Thymus (tissue), 11 donors: Measurements from ENCODE around the gene RPL6. TPM values are rescaled to one million over a fixed set of nuclear protein-coding genes. Genes with fewer than 3 reads are reported as not detected.

Experiments
- DNase-seq, 9 donors: peaks; one replicate each; pipeline ENCODE4 v3.0.0-alpha.2; 2013; ENCODE audit warnings: low spot score in 9 of 9, low read depth in 6 of 9, missing footprints in 1 of 9
- H3K27ac ChIP-seq, 2 donors: one replicate each; pipeline ENCODE4 v1.5.1; 2013; ENCODE audit warnings: control low read depth in 1 of 2, low read depth in 1 of 2, low read length in 1 of 2, mild to moderate bottlenecking in 1 of 2, moderate library complexity in 1 of 2
- H3K27me3 ChIP-seq, 2 donors: one replicate each; pipeline ENCODE4 v1.5.1; 2013; ENCODE audit warnings: low read length in 1 of 2; ENCODE audit not compliant: control insufficient read depth in 2 of 2, insufficient read depth in 1 of 2
- H3K36me3 ChIP-seq, 2 donors: one replicate each; pipeline ENCODE4 v1.5.1; 2013; ENCODE audit warnings: low read length in 1 of 2, mild to moderate bottlenecking in 1 of 2, moderate library complexity in 1 of 2; ENCODE audit not compliant: control insufficient read depth in 2 of 2, insufficient read depth in 2 of 2
- H3K4me1 ChIP-seq, 2 donors: one replicate each; pipeline ENCODE4 v1.5.1; 2013; ENCODE audit warnings: low read length in 2 of 2; ENCODE audit not compliant: control insufficient read depth in 2 of 2, insufficient read depth in 2 of 2
- H3K4me3 ChIP-seq, 2 donors: one replicate each; pipeline ENCODE4 v1.5.1; 2013; ENCODE audit warnings: low read length in 2 of 2, control low read depth in 1 of 2, mild to moderate bottlenecking in 1 of 2
- H3K9me3 ChIP-seq, 2 donors: one replicate each; pipeline ENCODE4 v1.5.1; 2013; ENCODE audit warnings: low read length in 1 of 2, mild to moderate bottlenecking in 1 of 2; ENCODE audit not compliant: control insufficient read depth in 2 of 2, insufficient read depth in 1 of 2
- WGBS: extraction: QIAGEN DNeasy Blood & Tissue Kit; methylation state at CpG from one replicate; pipeline ENCODE4 v1.1.7; 2013; 5-methylcytosine and 5-hydroxymethylcytosine counted together
- polyA plus RNA-seq: library from polyadenylated mRNA; stranded (reverse); fragments of 200-250 nt; gene quantifications from one replicate; pipeline ENCODE4 v1.2.3, GENCODE V29; 2013
- total RNA-seq: library from RNA; stranded (reverse); fragments of 120-200 nt; gene quantifications from one replicate; pipeline ENCODE4 v1.2.4, GENCODE V29; 2013
- donor health status: healthy.

Gene RPL6
- total and polyA plus RNA-seq, 2 donors, result 2,335 to 3,437 TPM

DNA sequence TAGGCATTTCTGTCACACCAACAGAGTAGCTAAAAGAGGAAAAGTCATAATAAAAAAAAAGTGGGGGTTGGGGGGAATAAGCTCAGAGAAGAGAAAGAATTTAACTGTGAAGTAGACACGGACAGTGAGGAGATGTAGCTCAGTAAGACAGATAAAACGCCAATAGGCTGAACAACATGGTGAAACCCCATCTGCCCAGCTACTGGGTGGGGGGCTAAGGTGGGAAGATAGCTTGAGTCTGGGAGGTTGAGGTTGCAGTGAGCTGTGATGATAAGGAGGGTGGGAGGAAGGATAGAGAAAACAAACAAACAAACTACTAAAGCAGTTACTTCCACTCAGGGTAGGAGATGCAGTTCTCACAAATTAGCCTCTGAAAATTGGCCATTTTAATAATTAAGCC lies 52.2 kb downstream of the RPL6 start:
- H3K27me3 ChIP-seq, result no peaks in the 10 kb centered on the region
- 95% methylated on average over 2 of the region's 2 CpGs for WGBS
- no peak overlapping the region for H3K4me3 ChIP-seq
- DNase-seq, result no peak
- peaks cover 0 to 3% of the 10 kb centered on the region in 2 donors for H3K36me3 ChIP-seq
- no peak overlapping the region for H3K27ac ChIP-seq
- no peaks in the 10 kb centered on the region for H3K9me3 ChIP-seq
- H3K4me1 ChIP-seq, result no peaks in the 10 kb centered on the region

Other genes with a start within 250 kb of the RPL6 start
- gene HECTD4, start 27.2 kb downstream of the RPL6 start, total RNA-seq, result 9.6 TPM
- 19.3 TPM for gene HECTD4, start 27.2 kb downstream of the RPL6 start, polyA plus RNA-seq
- gene PTPN11, start 9.3 kb upstream of the RPL6 start, total RNA-seq, result 43.0 TPM
- gene PTPN11, start 9.3 kb upstream of the RPL6 start, polyA plus RNA-seq, result 24.4 TPM